ENCODE results near the gene BCAS3.

GRCh38 chr17:61291451-61292285 is 614.0 kb downstream of the BCAS3 start:
- TF ChIP-seq CTCF (IDR thresholded peaks at IDR 0.05 in 4 of 5, conservative IDR thresholded peaks at IDR 0.05 in 1 of 5) = no peak
- TF ChIP-seq POLR2A (IDR thresholded peaks at IDR 0.05) = no peak
